IMR-90 (cell line): ENCODE results near the gene IMP3.

ENCODE experiments used
- CTCF ChIP-seq: conservative IDR thresholded peaks from 2 replicates; pipeline ENCODE4 v1.5.1; 2012; ENCODE audit warnings: mild to moderate bottlenecking, low read depth, low read length, improper control_type of control experiment
- MAZ ChIP-seq: IDR thresholded peaks from 2 replicates; pipeline ENCODE4 v1.6.1; 2012; ENCODE audit warnings: low read depth, mild to moderate bottlenecking, low read length, improper control_type of control experiment, moderate library complexity, borderline replicate concordance
- POLR2A ChIP-seq: IDR thresholded peaks from 2 replicates; pipeline ENCODE4 v1.6.1; 2012; ENCODE audit warnings: mild to moderate bottlenecking, low read depth, low read length
- USF2 ChIP-seq: fragments of 150-350 bp; IDR thresholded peaks from 2 replicates; pipeline ENCODE4 v1.6.1; 2017; ENCODE audit warnings: mild to moderate bottlenecking, antibody characterized with exemption, low read length, low read depth

- no peak for TF ChIP-seq POLR2A
- TF ChIP-seq USF2: no peak
- TF ChIP-seq CTCF: no peak
- TF ChIP-seq MAZ: no peak
Measured at GRCh38 chr15:75662823-75663519, 22.9 kb upstream of the IMP3 start.
